Activated naive CD8-positive, alpha-beta T cell treated with anti-CD3 and anti-CD28 coated beads, Interleukin-2, amount 50 U/mL, for 24 hours (primary cell): ENCODE data around the gene NLE1.
"Not testable (repeated sequence)": the region's sequence is repeated elsewhere in the genome, so short reads cannot be mapped to it uniquely, and the experiment has no call there.

Experiments
- ATAC-seq: fragments of 150-1000 bp; cut with Tn5 transposase; one replicate; pipeline ENCODE4 v1.10.0; 2021
- DNase-seq: peaks from one replicate; pipeline ENCODE4 v3.0.0; 2021
- H3K27ac Mint-ChIP-seq: one replicate; pipeline ENCODE4 v1.8.0; 2021; ENCODE audit warnings: mild to moderate bottlenecking, mixed read lengths
- H3K27me3 Mint-ChIP-seq: one replicate; pipeline ENCODE4 v1.8.0; 2021; ENCODE audit warnings: mixed read lengths
- H3K36me3 Mint-ChIP-seq: one replicate; pipeline ENCODE4 v1.8.0; 2021; ENCODE audit warnings: low read depth, mixed read lengths
- H3K4me1 Mint-ChIP-seq: one replicate; pipeline ENCODE4 v1.8.0; 2021; ENCODE audit warnings: mixed read lengths
- H3K4me3 Mint-ChIP-seq: one replicate; pipeline ENCODE4 v1.8.0; 2021; ENCODE audit warnings: mild to moderate bottlenecking, moderate library complexity, mixed read lengths
- H3K9me3 Mint-ChIP-seq: one replicate; pipeline ENCODE4 v1.8.0; 2021; ENCODE audit warnings: mixed read lengths

Gene NLE1

GRCh38 chr17:35152421-35153140, 10.5 kb upstream of the NLE1 start:
- DNase-seq (no peak), ATAC-seq (no peak)
- no peak overlapping the region for H3K4me3 Mint-ChIP-seq
- H3K36me3 Mint-ChIP-seq, result no peaks in the 10 kb centered on the region
- no peaks in the 10 kb centered on the region for H3K9me3 Mint-ChIP-seq
- H3K27ac Mint-ChIP-seq, result no peak overlapping the region
- H3K4me1 Mint-ChIP-seq, result peaks cover 3% of the 10 kb centered on the region
- no peaks in the 10 kb centered on the region for H3K27me3 Mint-ChIP-seq

- not testable (repeated sequence) for H3K4me1 Mint-ChIP-seq, H3K9me3 Mint-ChIP-seq, H3K27me3 Mint-ChIP-seq, DNase-seq, H3K27ac Mint-ChIP-seq, ATAC-seq, H3K36me3 Mint-ChIP-seq, H3K4me3 Mint-ChIP-seq
Observed at GRCh38 chr17:35151080-35151479, 9.0 kb upstream of the NLE1 start.

GRCh38 chr17:35149941-35150340, 7.8 kb upstream of the NLE1 start:
- Mint-ChIP-seq H3K27ac (no peak overlapping the region), H3K27me3 (no peaks in the 10 kb centered on the region), H3K4me1 (no peaks in the 10 kb centered on the region), H3K36me3 (no peaks in the 10 kb centered on the region), H3K9me3 (no peaks in the 10 kb centered on the region), H3K4me3 (no peak overlapping the region)
- ATAC-seq (no peak), DNase-seq (no peak)

- H3K36me3 Mint-ChIP-seq, result no peaks in the 10 kb centered on the region
- no peaks in the 10 kb centered on the region for H3K27me3 Mint-ChIP-seq
- DNase-seq (no peak), ATAC-seq (no peak)
- H3K4me3 Mint-ChIP-seq, result no peak overlapping the region
- no peaks in the 10 kb centered on the region for H3K9me3 Mint-ChIP-seq
- H3K27ac Mint-ChIP-seq, result no peak overlapping the region
- H3K4me1 Mint-ChIP-seq, result peaks cover 3% of the 10 kb centered on the region
Observed at GRCh38 chr17:35148144-35148543, 6.0 kb upstream of the NLE1 start.

- no peak for DNase-seq
- no peak for ATAC-seq
- H3K27ac Mint-ChIP-seq, result no peak within 1 kb of the TSS
- no peaks in the 10 kb centered on the region for H3K9me3 Mint-ChIP-seq
- H3K27me3 Mint-ChIP-seq, result no peaks in the 10 kb centered on the region
- peaks cover 4% of the 10 kb centered on the region for H3K4me1 Mint-ChIP-seq
- H3K36me3 Mint-ChIP-seq, result no peaks in the 10 kb centered on the region
- H3K4me3 Mint-ChIP-seq, result no peak within 1 kb of the TSS
Observed at GRCh38 chr17:35147375-35147905, 5.3 kb upstream of the NLE1 start, which contains the start of gene UNC45B. Gene UNC45B (plus strand): TSS chr17:35147817. CDS start chr17:35148264, 447 bp downstream.

- ATAC-seq, result no peak
- DNase-seq, result no peak
- Mint-ChIP-seq H3K9me3 (no peaks in the 10 kb centered on the region), H3K4me3 (no peak overlapping the region), H3K4me1 (peaks cover 7% of the 10 kb centered on the region), H3K27me3 (no peaks in the 10 kb centered on the region), H3K27ac (no peak overlapping the region), H3K36me3 (peaks cover 2% of the 10 kb centered on the region)
Observed at GRCh38 chr17:35146214-35146833, 4.2 kb upstream of the NLE1 start.

GRCh38 chr17:35144840-35145239, 2.7 kb upstream of the NLE1 start:
- ATAC-seq (no peak), DNase-seq (no peak)
- Mint-ChIP-seq H3K4me1 (peaks cover 18% of the 10 kb centered on the region), H3K27me3 (no peaks in the 10 kb centered on the region), H3K4me3 (no peak overlapping the region), H3K36me3 (peaks cover 8% of the 10 kb centered on the region), H3K9me3 (no peaks in the 10 kb centered on the region), H3K27ac (no peak overlapping the region)

GRCh38 chr17:35142467-35142796, 329 bp upstream of the NLE1 start:
- peaks cover 20% of the 10 kb centered on the region for H3K36me3 Mint-ChIP-seq
- peaks cover 18% of the 10 kb centered on the region for H3K4me1 Mint-ChIP-seq
- ATAC-seq, result no peak
- H3K27me3 Mint-ChIP-seq, result no peaks in the 10 kb centered on the region
- no peaks in the 10 kb centered on the region for H3K9me3 Mint-ChIP-seq
- peak overlapping the region; percentile 86 for H3K4me3 Mint-ChIP-seq
- H3K27ac Mint-ChIP-seq, result peak overlapping the region; percentile 88
- no peak for DNase-seq

- Mint-ChIP-seq H3K4me3 (no peak overlapping the region), H3K9me3 (no peaks in the 10 kb centered on the region), H3K4me1 (peaks cover 16% of the 10 kb centered on the region), H3K27me3 (no peaks in the 10 kb centered on the region), H3K36me3 (peaks cover 53% of the 10 kb centered on the region), H3K27ac (peak overlapping the region; percentile 18)
- ATAC-seq, result no peak
- no peak for DNase-seq
Observed at GRCh38 chr17:35138218-35138617, 3.9 kb downstream of the NLE1 start.

- Mint-ChIP-seq H3K9me3 (no peaks in the 10 kb centered on the region), H3K4me1 (peaks cover 2% of the 10 kb centered on the region), H3K4me3 (no peak overlapping the region), H3K27ac (no peak overlapping the region), H3K36me3 (peaks cover 54% of the 10 kb centered on the region), H3K27me3 (no peaks in the 10 kb centered on the region)
- ATAC-seq (no peak), DNase-seq (no peak)
Observed at GRCh38 chr17:35135322-35135721, 6.8 kb downstream of the NLE1 start.

GRCh38 chr17:35132816-35133550, 9.1 kb downstream of the NLE1 start:
- Mint-ChIP-seq H3K4me1 (no peaks in the 10 kb centered on the region), H3K36me3 (peaks cover 50% of the 10 kb centered on the region), H3K27ac (no peak overlapping the region), H3K27me3 (no peaks in the 10 kb centered on the region), H3K4me3 (no peak overlapping the region), H3K9me3 (no peaks in the 10 kb centered on the region)
- DNase-seq (no peak), ATAC-seq (no peak)

- Mint-ChIP-seq H3K4me3 (no peak overlapping the region), H3K27me3 (no peaks in the 10 kb centered on the region), H3K36me3 (peaks cover 45% of the 10 kb centered on the region)
Observed at GRCh38 chr17:35132099-35132498, 10.0 kb downstream of the NLE1 start.

GRCh38 chr17:35130392-35130791, 11.7 kb downstream of the NLE1 start:
- ATAC-seq, result no peak
- H3K27ac Mint-ChIP-seq, result no peak overlapping the region
- no peaks in the 10 kb centered on the region for H3K27me3 Mint-ChIP-seq
- DNase-seq, result no peak
- H3K9me3 Mint-ChIP-seq, result no peaks in the 10 kb centered on the region
- H3K4me1 Mint-ChIP-seq, result no peaks in the 10 kb centered on the region
- peaks cover 30% of the 10 kb centered on the region for H3K36me3 Mint-ChIP-seq
- H3K4me3 Mint-ChIP-seq, result no peak overlapping the region

More at GRCh38 chr17:35132099-35132498, 10.0 kb downstream of the NLE1 start:
- no peaks in the 10 kb centered on the region for H3K4me1 Mint-ChIP-seq
- ATAC-seq (no peak), DNase-seq (no peak)
- no peaks in the 10 kb centered on the region for H3K9me3 Mint-ChIP-seq
- no peak overlapping the region for H3K27ac Mint-ChIP-seq

- Mint-ChIP-seq H3K4me1 (no peaks in the 10 kb centered on the region), H3K36me3 (peaks cover 27% of the 10 kb centered on the region), H3K27ac (no peak overlapping the region), H3K4me3 (no peak overlapping the region), H3K9me3 (no peaks in the 10 kb centered on the region), H3K27me3 (no peaks in the 10 kb centered on the region)
- ATAC-seq (no peak), DNase-seq (no peak)
Observed at GRCh38 chr17:35129973-35130351, 12.1 kb downstream of the NLE1 start.
